Inflammatory macrophage treated with lipopolysaccharide for 4 hours (primary cell): ENCODE measurements around the gene ABI2.
A peak's percentile ranks its signal among the peaks of the same experiment; 100 is the strongest.
"Not testable (repeated sequence)": the region's sequence is repeated elsewhere in the genome, so short reads cannot be mapped to it uniquely, and the experiment has no call there.

Source experiments
- DNase-seq: peaks from one replicate; pipeline ENCODE4 v3.0.0-alpha.2; 2020

Gene ABI2

DNA sequence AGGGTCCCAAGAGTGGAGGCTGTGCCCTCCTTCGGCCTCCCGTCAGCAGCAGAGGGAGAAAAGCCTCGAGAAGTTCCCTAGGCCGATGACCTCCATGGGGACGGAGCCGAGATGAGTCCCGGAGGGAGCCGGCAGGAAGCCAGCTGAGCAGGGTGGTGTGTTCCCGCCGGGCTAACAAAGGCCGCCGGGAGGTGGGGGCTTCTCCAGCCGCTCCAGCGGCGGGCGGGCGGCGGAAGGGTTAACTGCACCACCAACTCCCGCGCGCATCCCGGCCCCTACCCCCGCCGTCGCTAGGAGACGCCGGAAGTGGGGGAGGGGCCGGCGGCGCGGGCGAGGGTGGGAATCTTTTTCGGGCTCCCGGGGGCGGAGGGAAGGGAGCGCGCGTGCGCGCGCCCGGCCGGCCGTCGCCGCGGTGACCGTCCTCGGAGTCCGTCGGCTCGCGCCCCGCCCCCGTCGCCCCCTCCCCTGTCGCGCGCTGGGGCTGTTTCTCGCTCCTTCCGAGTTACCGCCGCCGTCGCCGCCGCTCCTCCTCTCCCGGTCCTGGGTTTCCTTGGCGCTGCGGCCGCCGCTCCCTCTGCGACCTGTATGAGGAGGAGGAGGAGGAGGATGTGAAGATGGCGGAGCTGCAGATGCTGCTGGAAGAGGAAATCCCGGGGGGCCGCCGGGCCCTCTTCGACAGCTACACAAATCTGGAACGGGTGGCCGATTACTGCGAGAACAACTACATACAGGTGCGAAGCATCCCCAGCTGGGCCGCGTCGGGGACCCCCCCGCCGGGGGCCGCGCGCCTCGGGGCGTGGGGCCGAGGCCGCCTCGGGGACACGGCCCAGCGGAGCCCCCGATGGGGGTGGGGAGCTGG lies at the start of gene ABI2:
Gene ABI2 (plus strand): TSS at position 494 of the 859 bp plus-strand sequence. CDS start 121 bp downstream, at position 615.
- peak; percentile 37 for DNase-seq

GRCh38 chr2:203279288-203279687 lies 48.9 kb upstream of the ABI2 start:
- no peak for DNase-seq

- no peak for DNase-seq
Measured at GRCh38 chr2:203280428-203281064, 47.6 kb upstream of the ABI2 start.

DNA sequence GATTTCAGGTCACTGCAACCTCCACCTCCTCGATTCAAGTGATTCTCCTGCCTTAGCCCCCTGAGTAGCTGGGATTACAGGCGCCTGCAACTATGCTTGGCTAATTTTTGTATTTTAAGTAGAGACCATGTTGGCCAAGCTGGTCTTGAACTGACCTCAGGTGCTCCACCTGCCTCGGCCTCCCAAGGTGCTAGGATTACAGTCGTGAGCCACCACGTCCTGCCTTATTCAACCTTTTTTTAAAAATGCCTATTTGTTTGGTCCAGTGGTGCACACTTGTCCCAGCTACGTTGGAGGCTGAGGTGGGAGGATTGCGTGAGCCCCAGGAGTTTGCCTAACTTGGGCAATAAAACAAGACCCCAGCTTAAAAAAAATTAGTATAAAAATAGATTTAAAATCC lies 46.1 kb upstream of the ABI2 start:
- no peak for DNase-seq

DNA sequence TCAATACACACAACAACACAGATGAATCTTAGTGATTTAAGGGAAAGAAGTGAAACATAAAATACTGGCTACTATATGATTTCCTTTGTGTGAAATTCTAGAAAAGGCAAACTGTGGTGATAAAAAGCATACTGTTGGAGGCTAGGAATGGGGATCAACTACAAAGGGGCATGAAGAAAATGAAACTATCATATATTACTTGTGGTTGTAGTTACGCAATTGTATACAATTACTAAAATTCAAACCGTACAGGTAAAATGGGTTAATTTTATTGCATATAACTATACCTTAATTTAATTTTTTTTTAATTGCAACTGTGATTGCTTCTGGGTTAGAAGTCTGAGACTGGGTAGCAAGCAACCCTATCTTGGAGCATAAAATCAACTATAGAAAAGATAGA lies 41.7 kb upstream of the ABI2 start:
- DNase-seq: no peak

GRCh38 chr2:203301667-203302066 lies 26.5 kb upstream of the ABI2 start:
- no peak for DNase-seq

DNA sequence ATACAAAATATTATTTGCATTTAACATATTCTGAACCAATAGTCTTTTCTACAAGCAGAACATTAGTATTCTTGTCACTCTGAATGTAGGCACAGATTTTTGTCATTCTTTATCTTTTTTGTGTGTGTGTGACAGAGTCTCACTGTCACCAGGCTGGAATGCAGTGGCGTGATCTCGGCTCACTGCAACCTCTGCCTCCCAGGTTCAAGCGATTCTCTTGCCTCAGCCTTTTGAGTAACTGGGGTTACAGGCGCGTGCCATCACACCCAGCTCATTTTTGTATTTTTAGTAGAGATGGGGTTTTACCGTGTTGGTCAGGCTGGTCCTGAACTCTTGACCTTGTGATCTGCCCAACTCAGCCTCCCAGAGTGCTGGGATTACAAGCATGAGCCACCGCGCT lies 25.6 kb upstream of the ABI2 start:
- DNase-seq: not testable (repeated sequence)

- DNase-seq: no peak
Measured at GRCh38 chr2:203310688-203311436, 17.3 kb upstream of the ABI2 start.

- DNase-seq: no peak
Measured at GRCh38 chr2:203326356-203326755, 1.8 kb upstream of the ABI2 start.

GRCh38 chr2:203327582-203327900 lies 653 bp upstream of the ABI2 start:
- peak; percentile 10 for DNase-seq

DNA sequence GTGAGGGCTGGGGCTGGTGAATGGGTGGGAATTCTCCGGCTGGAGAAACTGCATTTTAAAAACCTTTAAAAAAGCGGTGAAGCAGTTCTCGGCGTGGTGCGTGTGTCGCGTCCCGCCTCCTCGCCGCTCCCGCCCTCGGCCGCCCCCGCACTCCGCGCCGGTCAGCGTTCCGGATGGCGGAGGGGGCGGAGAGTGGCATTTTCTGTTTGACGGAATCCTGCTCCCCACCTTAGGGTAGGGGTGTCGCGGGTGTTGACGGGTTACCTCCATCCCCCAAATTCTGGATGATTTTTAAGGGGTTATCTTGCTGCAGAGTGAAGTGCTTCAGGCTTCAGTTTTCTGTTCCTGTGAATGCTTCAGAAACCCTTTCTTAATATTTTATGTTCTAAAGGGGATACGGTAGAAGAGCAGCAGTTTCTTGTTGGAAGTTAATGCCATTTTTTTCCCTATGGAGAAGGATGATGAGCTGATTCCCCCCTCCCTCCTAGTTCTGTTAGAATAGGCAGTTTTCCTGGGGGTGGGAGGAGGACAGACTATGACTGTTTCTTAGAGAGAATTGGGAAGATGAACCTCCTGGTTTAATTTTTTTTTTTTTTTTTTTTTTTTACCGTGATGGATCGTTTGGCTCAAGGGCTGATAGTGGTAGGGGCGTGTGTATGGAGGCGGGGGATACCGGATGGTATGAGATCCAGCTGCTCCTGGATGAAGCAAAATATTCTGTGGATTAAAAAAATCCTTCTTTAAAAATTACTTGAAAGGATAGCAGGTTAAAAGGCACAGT lies 756 bp downstream of the ABI2 start:
- peak; percentile 27 for DNase-seq

DNA sequence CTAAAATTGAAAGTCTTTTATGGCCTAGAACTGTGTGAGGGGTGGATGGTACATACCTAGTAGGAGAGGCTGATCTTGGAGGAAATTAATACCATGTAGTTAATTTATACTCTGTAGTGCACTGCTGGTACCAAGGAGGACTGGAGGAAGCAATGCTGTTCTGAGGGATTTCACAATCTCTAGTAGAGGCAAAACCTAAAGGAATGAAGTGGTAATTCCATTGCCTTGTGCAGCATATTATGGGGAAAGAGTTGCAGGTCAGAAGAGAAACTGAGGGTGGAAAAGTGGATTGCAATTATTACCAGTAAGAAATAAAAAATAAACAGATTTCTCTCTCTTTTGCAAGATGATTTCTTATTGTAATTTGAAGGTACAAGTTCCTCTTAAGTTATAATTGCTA lies 2.2 kb downstream of the ABI2 start:
- DNase-seq: peak; percentile 5

DNA sequence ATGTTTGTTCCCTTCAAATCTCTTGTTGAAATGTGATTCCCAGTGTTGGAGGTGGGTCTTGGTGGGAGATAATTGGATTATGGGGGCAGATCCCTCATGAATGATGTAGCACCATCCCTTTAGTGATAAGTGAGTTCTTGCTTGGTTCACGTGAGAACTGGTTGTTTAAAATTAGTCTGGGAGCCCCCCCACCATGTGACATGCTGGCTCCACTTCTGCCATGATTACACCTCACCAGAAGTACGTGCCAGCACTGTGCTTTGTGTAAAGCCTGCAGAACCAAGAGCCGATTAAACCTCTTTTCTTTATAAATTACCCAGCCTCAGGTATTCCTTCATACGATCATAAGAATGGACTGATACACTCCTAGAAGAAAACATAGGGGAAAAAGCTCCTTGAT lies 10.1 kb downstream of the ABI2 start:
- no peak for DNase-seq

- DNase-seq: no peak
Measured at GRCh38 chr2:203340791-203341487, 12.7 kb downstream of the ABI2 start.

- DNase-seq: no peak
Measured at GRCh38 chr2:203341741-203342310, 13.6 kb downstream of the ABI2 start.

DNA sequence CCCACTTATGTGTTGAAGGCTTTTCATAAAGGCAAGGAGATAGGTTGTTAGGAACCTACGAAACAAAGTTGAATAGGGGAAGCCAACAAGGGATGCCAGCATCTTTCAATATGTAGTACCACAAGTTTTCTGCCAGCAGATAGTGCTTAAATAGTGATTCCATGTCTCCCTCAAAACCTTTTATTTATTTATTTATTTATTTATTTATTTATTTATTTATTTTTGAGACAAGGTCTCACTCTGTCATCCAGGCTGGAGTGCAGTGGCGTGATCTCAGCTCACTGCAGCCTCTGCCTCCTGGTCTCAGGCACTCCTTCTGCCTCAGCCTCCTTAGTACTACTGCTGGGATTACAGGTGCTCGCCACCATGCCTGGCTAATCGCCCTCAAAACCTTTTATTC lies 14.2 kb downstream of the ABI2 start:
- not testable (repeated sequence) for DNase-seq

DNA sequence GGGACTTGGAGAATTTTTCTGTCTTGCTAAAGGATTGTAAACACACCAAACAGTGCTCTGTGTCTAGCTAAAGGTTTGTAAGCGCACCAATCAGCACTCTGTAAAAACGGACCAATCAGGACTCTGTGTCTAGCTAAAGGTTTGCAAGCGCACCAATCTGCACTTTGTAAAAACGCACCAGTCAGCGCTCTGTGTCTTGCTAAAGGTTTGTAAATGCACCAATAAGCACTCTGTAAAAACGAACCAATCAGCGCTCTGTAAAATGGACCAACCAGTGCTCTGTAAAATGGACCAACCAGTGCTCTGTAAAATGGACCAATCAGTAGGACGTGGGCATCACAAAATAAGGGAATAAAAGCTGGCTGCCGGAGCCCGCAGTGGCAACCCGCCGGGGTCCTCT lies 16.5 kb downstream of the ABI2 start:
- no peak for DNase-seq

- no peak for DNase-seq
Measured at GRCh38 chr2:203346612-203347011, 18.4 kb downstream of the ABI2 start.

DNA sequence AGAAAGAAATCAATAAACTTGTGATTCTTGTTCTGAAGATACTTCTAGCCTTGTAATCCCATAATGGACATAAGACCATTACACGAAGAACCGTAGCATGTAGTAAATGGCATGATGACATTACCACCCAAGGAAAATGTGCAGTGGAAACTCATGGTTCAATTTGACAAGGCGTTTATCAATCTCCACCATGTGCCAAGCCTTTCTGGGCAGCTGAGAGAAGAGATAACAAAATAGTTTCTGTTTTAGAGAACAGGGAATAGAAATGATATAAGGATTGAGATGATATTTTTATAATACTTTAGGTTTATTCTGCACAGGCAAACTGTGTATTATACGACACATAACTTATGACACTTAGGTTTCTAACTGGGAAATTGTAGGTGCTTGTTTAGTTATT lies 19.2 kb downstream of the ABI2 start:
- no peak for DNase-seq

GRCh38 chr2:203352604-203353255 lies 24.5 kb downstream of the ABI2 start:
- DNase-seq: no peak

DNA sequence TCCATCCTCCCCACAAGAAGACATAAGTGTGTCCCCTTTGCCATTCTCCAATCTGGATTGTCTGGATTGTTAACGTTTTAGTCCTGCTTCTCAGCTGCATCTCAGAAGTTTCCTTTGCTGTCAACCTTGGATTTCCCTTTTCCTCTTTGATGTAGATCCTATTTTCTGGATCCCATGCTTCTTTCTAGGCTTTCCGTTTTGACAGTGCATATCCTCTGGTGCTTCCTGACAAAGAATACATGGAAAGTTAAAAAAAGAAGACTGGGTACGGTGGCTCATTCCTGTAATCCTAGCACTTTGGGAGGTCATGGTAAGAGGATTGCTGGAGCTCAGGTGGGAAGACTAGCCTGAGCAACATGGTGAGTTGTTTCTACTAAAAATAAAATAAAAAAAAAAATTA lies 26.8 kb downstream of the ABI2 start:
- no peak for DNase-seq

- no peak for DNase-seq
Measured at GRCh38 chr2:203359450-203359849, 31.3 kb downstream of the ABI2 start.
